EL (cell line): ENCODE measurements around the gene ZNF615.
"Not testable (repeated sequence)": the region's sequence is repeated elsewhere in the genome, so short reads cannot be mapped to it uniquely, and the experiment has no call there.

Experiments
- DNase-seq: peaks from one replicate; pipeline ENCODE4 v3.0.0-alpha.2; 2016

Gene ZNF615

GRCh38 chr19:52007806-52008557 is at the start of gene ZNF615:
TSS of gene ZNF615 (minus strand) at chr19:52008211. CDS start at chr19:52003711, 4,500 bp downstream.
- peak; percentile 82 for DNase-seq

- DNase-seq = not testable (repeated sequence)
These were observed 48.5 kb upstream of the ZNF615 start for GRCh38 chr19:52056480-52056879.

GRCh38 chr19:52051736-52052135 is 43.7 kb upstream of the ZNF615 start:
- DNase-seq = not testable (repeated sequence)

GRCh38 chr19:52048555-52049501 is 40.8 kb upstream of the ZNF615 start, which contains the start of gene ZNF432:
TSS of gene ZNF432 (minus strand) at chr19:52048838. CDS start at chr19:52046868, 1,970 bp downstream.
- peak; percentile 90 for DNase-seq

GRCh38 chr19:52039169-52039568 is 31.2 kb upstream of the ZNF615 start:
- DNase-seq = no peak

- DNase-seq = no peak
These were observed 26.2 kb upstream of the ZNF615 start for GRCh38 chr19:52034051-52034728.

GRCh38 chr19:52028780-52029123 is 20.7 kb upstream of the ZNF615 start:
- DNase-seq = no peak

GRCh38 chr19:52028027-52028779 is 20.2 kb upstream of the ZNF615 start, which contains the start of gene ZNF614:
TSS of gene ZNF614 (minus strand) at chr19:52028379. CDS start at chr19:52025745, 2,634 bp downstream.
- DNase-seq = peak; percentile 89

- not testable (repeated sequence) for DNase-seq
These were observed 18.4 kb upstream of the ZNF615 start for GRCh38 chr19:52026255-52026990.

GRCh38 chr19:52024478-52024877 is 16.5 kb upstream of the ZNF615 start:
- DNase-seq = not testable (repeated sequence)

- DNase-seq = no peak
These were observed 14.2 kb upstream of the ZNF615 start for GRCh38 chr19:52022193-52022592.

- no peak for DNase-seq
These were observed 12.5 kb upstream of the ZNF615 start for GRCh38 chr19:52020506-52020905.

- DNase-seq = no peak
These were observed 2.7 kb upstream of the ZNF615 start for GRCh38 chr19:52010674-52011073.

GRCh38 chr19:52007451-52007805 is 583 bp downstream of the ZNF615 start:
- DNase-seq = no peak

- no peak for DNase-seq
These were observed 13.9 kb downstream of the ZNF615 start for GRCh38 chr19:51994048-51994644.

- DNase-seq = no peak
These were observed 14.6 kb downstream of the ZNF615 start for GRCh38 chr19:51993422-51993821.

- DNase-seq = peak; percentile 93
These were observed 21.4 kb downstream of the ZNF615 start, which contains the start of gene ZNF350 for GRCh38 chr19:51986309-51987291. TSS of gene ZNF350 (minus strand) at chr19:51986840. CDS start at chr19:51974360, 12,480 bp downstream.

- no peak for DNase-seq
These were observed 24.6 kb downstream of the ZNF615 start for GRCh38 chr19:51983361-51983760.

GRCh38 chr19:51980926-51981325 is 27.1 kb downstream of the ZNF615 start:
- not testable (repeated sequence) for DNase-seq
